BJ (cell line): ENCODE measurements around the gene SLC10A3. TPM values are rescaled to one million over a fixed set of nuclear protein-coding genes. Genes with fewer than 3 reads are reported as not detected.

Source experiments
- CTCF ChIA-PET: fragments of 350-600 bp; formaldehyde crosslinking; extraction: SDS; loops from one replicate; lab custom pipeline; 2021; ENCODE audit warnings: antibody characterized with exemption, inconsistent platforms; lab: Yijun Ruan, JAX
- POLR2A ChIA-PET: fragments of 300-600 bp; sonication (Branson Sonifier 250); formaldehyde crosslinking; extraction: SDS; loops from one replicate; lab custom pipeline; 2021; ENCODE audit warnings: antibody characterized with exemption; lab: Charles Lee
- DNase-seq: peaks from one replicate; pipeline ENCODE4 v3.0.0-alpha.2; 2011; ENCODE audit warnings: low read depth
- H3K27me3 ChIP-seq: 2 replicates; pipeline ENCODE4 v1.6.0; 2011; ENCODE audit warnings: low read length; ENCODE audit not compliant: control insufficient read depth, insufficient read depth
- H3K36me3 ChIP-seq: 2 replicates; pipeline ENCODE4 v1.5.1; 2011; ENCODE audit warnings: low read length; ENCODE audit not compliant: control insufficient read depth, insufficient read depth
- H3K4me3 ChIP-seq: 2 replicates; pipeline ENCODE4 v1.5.1; 2011; ENCODE audit warnings: low read depth, mild to moderate bottlenecking, control low read depth, low read length
- polyA plus RNA-seq: library from polyadenylated mRNA; depleted of rRNA; stranded (reverse); fragments of >200 nt; gene quantifications from 2 replicates; pipeline ENCODE4 v1.2.3, GENCODE V29; 2011
- TF ChIP-seq, protein P1 (sequence below): IDR thresholded peaks from 2 replicates; pipeline ENCODE4 v1.5.1; 2011; ENCODE audit warnings: low read depth, mild to moderate bottlenecking, control low read depth, inconsistent platforms, low read length, moderate library complexity; ENCODE audit not compliant: insufficient read depth

Gene SLC10A3
- polyA plus RNA-seq, 1 experiment: 45.6 TPM

DNA sequence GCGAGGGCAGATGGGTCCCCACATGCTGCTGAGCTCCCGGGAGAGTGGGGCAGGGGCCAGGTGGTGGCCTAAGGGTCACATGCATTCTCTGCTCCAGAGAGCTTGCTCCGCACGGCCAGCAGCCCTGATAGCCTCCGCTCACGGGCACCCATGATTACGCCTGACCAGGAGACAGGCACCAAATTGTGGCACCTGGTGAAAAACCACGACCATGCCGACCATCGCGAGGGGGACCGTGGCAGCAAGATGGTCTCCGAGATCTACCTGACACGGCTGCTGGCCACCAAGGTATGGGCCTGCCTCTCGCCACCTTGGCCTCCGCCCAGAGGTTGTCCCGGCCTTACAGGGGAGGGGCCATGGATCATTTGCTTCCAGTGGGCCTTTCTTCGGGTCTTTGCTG lies 20.5 kb downstream of the SLC10A3 start:
- CTCF ChIA-PET: no interaction called here
- TF ChIP-seq, protein P1, sequence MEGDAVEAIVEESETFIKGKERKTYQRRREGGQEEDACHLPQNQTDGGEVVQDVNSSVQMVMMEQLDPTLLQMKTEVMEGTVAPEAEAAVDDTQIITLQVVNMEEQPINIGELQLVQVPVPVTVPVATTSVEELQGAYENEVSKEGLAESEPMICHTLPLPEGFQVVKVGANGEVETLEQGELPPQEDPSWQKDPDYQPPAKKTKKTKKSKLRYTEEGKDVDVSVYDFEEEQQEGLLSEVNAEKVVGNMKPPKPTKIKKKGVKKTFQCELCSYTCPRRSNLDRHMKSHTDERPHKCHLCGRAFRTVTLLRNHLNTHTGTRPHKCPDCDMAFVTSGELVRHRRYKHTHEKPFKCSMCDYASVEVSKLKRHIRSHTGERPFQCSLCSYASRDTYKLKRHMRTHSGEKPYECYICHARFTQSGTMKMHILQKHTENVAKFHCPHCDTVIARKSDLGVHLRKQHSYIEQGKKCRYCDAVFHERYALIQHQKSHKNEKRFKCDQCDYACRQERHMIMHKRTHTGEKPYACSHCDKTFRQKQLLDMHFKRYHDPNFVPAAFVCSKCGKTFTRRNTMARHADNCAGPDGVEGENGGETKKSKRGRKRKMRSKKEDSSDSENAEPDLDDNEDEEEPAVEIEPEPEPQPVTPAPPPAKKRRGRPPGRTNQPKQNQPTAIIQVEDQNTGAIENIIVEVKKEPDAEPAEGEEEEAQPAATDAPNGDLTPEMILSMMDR: no peak
- H3K27me3 ChIP-seq: no peaks in the 10 kb centered on the region
- peaks cover 37% of the 10 kb centered on the region for H3K36me3 ChIP-seq
- no peak overlapping the region for H3K4me3 ChIP-seq
- POLR2A ChIA-PET: no interaction called here
- DNase-seq: no peak

DNA sequence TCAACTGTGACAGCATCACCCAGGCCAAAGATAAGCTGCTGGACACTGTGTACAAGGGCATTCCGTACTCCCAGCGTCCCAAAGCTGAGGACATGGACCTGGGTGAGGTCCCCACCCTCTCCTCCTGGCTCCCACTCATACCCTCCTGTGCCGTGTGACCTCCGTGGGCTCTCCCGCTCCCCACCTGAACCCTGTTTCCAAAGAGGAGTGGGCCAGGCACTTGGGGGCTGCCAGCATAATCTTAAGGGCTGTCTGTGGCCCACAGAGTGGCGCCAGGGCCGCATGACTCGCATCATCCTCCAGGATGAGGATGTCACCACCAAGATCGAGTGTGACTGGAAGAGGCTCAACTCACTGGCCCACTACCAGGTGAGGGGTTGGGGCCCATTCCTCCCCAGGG lies 21.3 kb downstream of the SLC10A3 start:
- ChIA-PET POLR2A (no interaction called here), CTCF (no interaction called here)
- Histone ChIP-seq H3K36me3 (peaks cover 40% of the 10 kb centered on the region), H3K4me3 (no peak overlapping the region), H3K27me3 (no peaks in the 10 kb centered on the region)
- TF ChIP-seq, protein P1: no peak
- DNase-seq: no peak

DNA sequence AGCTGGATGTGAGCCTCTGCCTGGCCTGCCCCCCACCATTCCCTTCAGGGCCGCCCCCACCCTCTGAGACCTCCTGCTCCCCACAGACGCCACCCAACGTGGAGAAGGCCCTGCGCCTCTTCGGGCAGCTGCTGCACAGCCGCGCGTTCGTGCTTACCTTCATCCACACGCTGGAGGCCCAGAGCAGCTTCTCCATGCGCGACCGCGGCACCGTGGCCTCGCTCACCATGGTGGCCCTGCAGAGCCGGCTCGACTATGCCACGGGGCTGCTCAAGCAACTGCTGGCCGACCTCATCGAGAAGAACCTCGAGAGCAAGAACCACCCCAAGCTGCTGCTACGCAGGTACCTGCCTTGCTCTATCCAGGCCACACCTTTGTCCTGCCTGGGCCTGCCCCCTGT lies 22.2 kb downstream of the SLC10A3 start:
- no peak for DNase-seq
- ChIA-PET CTCF (no interaction called here), POLR2A (no interaction called here)
- peaks cover 42% of the 10 kb centered on the region for H3K36me3 ChIP-seq
- TF ChIP-seq, protein P1: no peak
- H3K27me3 ChIP-seq: no peaks in the 10 kb centered on the region
- H3K4me3 ChIP-seq: no peak overlapping the region

DNA sequence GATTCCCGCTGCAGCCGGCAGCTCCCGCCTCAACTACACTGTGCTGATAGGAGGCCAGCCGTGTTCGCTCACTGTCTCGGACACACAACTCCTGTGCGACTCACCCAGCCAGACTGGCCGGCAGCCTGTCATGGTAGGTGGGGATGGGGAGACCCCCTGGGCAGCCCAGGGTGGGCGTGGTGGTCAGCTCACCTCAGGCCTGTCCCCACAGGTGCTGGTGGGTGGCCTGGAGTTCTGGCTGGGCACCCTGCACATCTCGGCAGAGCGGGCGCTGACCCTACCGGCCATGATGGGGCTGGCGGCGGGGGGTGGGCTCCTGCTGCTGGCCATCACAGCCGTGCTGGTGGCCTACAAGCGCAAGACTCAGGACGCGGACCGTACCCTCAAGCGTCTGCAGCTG lies 22.9 kb downstream of the SLC10A3 start:
- Histone ChIP-seq H3K27me3 (no peaks in the 10 kb centered on the region), H3K4me3 (no peak overlapping the region), H3K36me3 (peaks cover 46% of the 10 kb centered on the region)
- no peak for DNase-seq
- TF ChIP-seq, protein P1: no peak
- ChIA-PET POLR2A (no interaction called here), CTCF (no interaction called here)

DNA sequence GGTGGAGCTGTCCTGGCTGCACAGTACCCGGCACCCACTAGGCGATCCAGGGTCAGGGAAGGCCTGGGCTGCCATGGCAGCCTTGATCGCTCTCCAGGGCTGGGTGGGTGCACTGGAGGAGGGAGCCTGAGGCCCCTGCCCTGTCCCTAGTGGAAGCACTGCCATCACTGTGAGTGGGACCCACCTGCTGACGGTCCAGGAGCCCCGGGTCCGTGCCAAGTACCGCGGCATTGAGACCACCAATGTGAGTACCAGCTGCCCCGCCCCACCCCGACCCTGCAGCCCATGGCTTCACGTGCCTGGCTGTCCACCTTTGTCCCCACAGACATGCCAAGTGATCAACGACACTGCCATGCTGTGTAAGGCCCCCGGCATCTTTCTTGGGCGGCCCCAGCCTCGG lies 23.5 kb downstream of the SLC10A3 start:
- no peak for DNase-seq
- Histone ChIP-seq H3K36me3 (peaks cover 47% of the 10 kb centered on the region), H3K4me3 (no peak overlapping the region), H3K27me3 (no peaks in the 10 kb centered on the region)
- ChIA-PET CTCF (interaction anchor here (1.2 kb wide), 1 partner anchor 60 kb away, joined by 3 read pairs; no protein-coding TSS in a partner anchor), POLR2A (no interaction called here)
- TF ChIP-seq, protein P1: no peak
